DOHH2 (cell line): Measurements from ENCODE around the gene SLC11A1.

ENCODE experiments used
- EZH2phosphoT487 ChIP-seq: fragments of 200-600 bp; sonication (generic); IDR thresholded peaks from 2 replicates; pipeline ENCODE4 v1.6.1; 2017; ENCODE audit warnings: borderline replicate concordance, mild to moderate bottlenecking, antibody characterized with exemption, low read length, moderate library complexity, mixed read lengths
- TF ChIP-seq, protein P1 (sequence below): fragments of 200-600 bp; sonication (generic); IDR thresholded peaks from one replicate; pipeline ENCODE4 v1.5.1; 2014; ENCODE audit warnings: antibody characterized with exemption, mild to moderate bottlenecking, low read depth, low read length; ENCODE audit not compliant: poor library complexity, severe bottlenecking

DNA sequence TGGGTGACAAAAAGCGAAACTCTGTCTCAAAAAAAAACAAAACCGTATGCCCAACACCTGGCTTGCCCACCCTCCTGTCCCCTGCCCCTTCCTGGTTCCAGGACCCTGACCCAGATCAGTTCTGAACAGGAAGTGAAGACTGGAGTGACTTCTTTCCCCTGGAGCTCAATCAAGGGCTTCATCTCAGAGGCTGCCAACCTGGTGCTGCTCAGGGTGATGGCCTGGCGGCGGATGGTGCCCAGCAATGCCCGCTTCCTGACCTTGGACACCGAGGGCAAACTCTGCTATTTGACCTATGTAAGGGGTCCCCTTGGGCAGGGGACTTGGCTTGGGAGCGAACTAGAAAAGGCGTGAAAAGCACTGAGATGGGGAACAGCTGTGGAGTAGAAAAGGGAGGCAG is 19.5 kb upstream of the SLC11A1 start:
- TF ChIP-seq, protein P1, sequence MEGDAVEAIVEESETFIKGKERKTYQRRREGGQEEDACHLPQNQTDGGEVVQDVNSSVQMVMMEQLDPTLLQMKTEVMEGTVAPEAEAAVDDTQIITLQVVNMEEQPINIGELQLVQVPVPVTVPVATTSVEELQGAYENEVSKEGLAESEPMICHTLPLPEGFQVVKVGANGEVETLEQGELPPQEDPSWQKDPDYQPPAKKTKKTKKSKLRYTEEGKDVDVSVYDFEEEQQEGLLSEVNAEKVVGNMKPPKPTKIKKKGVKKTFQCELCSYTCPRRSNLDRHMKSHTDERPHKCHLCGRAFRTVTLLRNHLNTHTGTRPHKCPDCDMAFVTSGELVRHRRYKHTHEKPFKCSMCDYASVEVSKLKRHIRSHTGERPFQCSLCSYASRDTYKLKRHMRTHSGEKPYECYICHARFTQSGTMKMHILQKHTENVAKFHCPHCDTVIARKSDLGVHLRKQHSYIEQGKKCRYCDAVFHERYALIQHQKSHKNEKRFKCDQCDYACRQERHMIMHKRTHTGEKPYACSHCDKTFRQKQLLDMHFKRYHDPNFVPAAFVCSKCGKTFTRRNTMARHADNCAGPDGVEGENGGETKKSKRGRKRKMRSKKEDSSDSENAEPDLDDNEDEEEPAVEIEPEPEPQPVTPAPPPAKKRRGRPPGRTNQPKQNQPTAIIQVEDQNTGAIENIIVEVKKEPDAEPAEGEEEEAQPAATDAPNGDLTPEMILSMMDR, result no peak
- no peak for TF ChIP-seq EZH2phosphoT487
